Stomach smooth muscle (tissue), 2 donors: Measurements from ENCODE around the gene TNKS2.
"Not testable (repeated sequence)": the region's sequence is repeated elsewhere in the genome, so short reads cannot be mapped to it uniquely, and the experiment has no call there.

Experiments
- H3K27ac ChIP-seq: one replicate; pipeline ENCODE4 v1.7.0; 2013; ENCODE audit warnings: mild to moderate bottlenecking, low read length, inconsistent platforms
- H3K27me3 ChIP-seq, 2 donors: one replicate each; pipeline ENCODE4 v1.7.0; 2013; ENCODE audit warnings: low read length in 2 of 2; ENCODE audit not compliant: insufficient read depth in 2 of 2, control insufficient read depth in 1 of 2
- H3K36me3 ChIP-seq, 2 donors: one replicate each; pipeline ENCODE4 v1.7.0; 2013; ENCODE audit warnings: low read length in 2 of 2; ENCODE audit not compliant: control insufficient read depth in 2 of 2, insufficient read depth in 2 of 2
- H3K4me1 ChIP-seq: one replicate; pipeline ENCODE4 v1.7.0; 2013; ENCODE audit warnings: low read length; ENCODE audit not compliant: control insufficient read depth, insufficient read depth
- H3K4me3 ChIP-seq, 2 donors: one replicate each; pipeline ENCODE4 v1.7.0; 2013; ENCODE audit warnings: low read length in 2 of 2
- H3K9ac ChIP-seq, 2 donors: one replicate each; pipeline ENCODE4 v1.7.0; 2013; ENCODE audit warnings: low read length in 2 of 2, mild to moderate bottlenecking in 1 of 2
- H3K9me3 ChIP-seq, 2 donors: one replicate each; pipeline ENCODE4 v1.7.0; 2013; ENCODE audit warnings: low read length in 2 of 2; ENCODE audit not compliant: control insufficient read depth in 2 of 2
- donor health status: healthy.
- donor health status: Pancreatic carcinoma.

TNKS2 gene

GRCh38 chr10:91797874-91798648, at the start of gene TNKS2:
TSS of gene TNKS2 (plus strand) at chr10:91798426. CDS start at chr10:91798691, 265 bp downstream.
- Histone ChIP-seq H3K9ac (peak within 1 kb of the TSS; percentile 88 to 98), H3K27me3 (no peaks in the 10 kb centered on the region), H3K4me1 (peaks cover 6% of the 10 kb centered on the region), H3K9me3 (no peaks in the 10 kb centered on the region), H3K36me3 (no peaks in the 10 kb centered on the region), H3K4me3 (peak within 1 kb of the TSS; percentile 91 to 97), H3K27ac (peak within 1 kb of the TSS; percentile 83)

GRCh38 chr10:91749592-91749991, 48.6 kb upstream of the TNKS2 start:
- H3K9me3 ChIP-seq, H3K4me1 ChIP-seq, H3K9ac ChIP-seq, H3K36me3 ChIP-seq, H3K27ac ChIP-seq, H3K27me3 ChIP-seq, H3K4me3 ChIP-seq: not testable (repeated sequence)

DNA sequence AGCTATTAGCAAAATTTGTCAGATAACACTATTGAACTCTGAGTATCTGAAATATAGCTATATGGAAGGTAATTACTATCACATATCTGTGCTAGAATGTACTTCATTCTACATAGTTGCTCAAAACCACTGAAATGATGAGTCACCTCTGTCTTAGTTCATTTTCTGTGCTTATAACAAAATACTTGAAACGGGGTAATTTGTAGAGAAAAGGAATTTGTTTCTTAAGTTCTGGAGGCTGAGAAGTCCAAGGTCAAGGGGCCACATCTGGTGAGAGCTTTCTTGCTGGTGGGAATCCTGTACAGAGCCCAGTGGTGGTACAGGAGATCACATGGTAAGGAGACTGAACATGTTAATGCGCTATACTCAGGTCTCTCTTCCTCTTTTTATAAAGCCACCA, 41.9 kb upstream of the TNKS2 start:
- no peak overlapping the region for H3K27ac ChIP-seq
- H3K9ac ChIP-seq: no peak overlapping the region
- H3K4me1 ChIP-seq: no peaks in the 10 kb centered on the region
- H3K27me3 ChIP-seq: no peaks in the 10 kb centered on the region
- no peak overlapping the region for H3K4me3 ChIP-seq
- H3K36me3 ChIP-seq: no peaks in the 10 kb centered on the region
- H3K9me3 ChIP-seq: no peaks in the 10 kb centered on the region

DNA sequence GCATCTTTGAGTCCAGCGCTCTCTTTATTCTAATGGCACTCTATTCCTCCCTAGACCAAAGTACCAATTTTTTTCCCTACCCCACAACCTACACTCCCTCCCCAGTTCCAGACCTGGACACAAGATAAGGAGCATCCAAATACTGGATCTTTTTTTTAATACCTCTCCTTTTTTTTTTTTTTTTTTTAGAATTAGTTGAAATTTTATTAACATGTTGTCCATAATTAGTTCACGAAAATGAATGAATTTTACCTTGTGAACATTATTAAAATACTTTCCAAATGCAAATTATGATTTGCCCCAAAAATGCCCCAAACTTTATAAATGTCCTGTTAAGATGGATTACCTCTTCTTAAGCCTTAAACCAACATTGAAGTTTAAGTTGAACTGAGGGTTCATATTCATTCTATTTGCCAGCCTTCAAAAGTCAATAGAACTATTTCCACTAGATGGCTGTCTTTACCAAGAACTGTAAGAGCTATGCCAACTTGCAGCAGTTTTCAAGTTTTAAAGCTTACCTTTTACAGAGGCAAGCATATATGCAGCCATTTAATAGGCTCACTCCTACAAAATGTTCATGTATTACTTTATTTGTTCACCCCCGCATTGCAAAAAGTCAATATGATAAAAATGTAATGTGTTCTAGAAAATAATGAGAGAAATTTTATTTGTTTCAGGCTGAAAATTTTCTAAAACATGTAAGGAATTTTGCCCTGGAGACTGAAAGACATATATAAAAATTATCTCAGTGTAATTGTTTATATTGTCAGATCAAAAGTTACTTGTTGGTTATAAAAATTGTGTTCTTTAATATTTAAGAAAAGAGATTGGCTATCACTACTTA, 39.7 kb upstream of the TNKS2 start:
- no peak overlapping the region for H3K27ac ChIP-seq
- no peaks in the 10 kb centered on the region for H3K36me3 ChIP-seq
- H3K9ac ChIP-seq: no peak overlapping the region
- H3K27me3 ChIP-seq: no peaks in the 10 kb centered on the region
- H3K4me3 ChIP-seq: no peak overlapping the region
- H3K4me1 ChIP-seq: no peaks in the 10 kb centered on the region
- H3K9me3 ChIP-seq: no peaks in the 10 kb centered on the region

DNA sequence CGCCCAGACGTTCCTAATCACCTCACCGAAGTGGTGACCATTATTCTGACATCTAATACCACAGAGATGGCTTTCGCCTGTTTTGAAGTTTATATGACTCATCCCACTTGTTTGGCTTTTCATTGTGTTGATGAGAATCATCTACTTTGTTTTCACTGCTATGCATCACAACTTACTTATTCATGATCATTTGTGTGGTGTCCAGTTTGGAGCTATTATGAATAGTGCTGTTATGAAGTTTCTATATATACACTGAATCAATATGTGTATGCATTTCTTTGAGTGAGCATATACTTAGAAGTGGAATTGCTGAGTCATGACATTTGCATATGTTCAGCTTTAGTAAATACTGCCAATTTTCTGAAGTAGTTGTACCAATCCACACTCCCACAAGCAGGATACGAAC, 38.6 kb upstream of the TNKS2 start:
- Histone ChIP-seq H3K4me1 (no peaks in the 10 kb centered on the region), H3K4me3 (no peak overlapping the region), H3K9me3 (no peaks in the 10 kb centered on the region), H3K27me3 (no peaks in the 10 kb centered on the region), H3K36me3 (no peaks in the 10 kb centered on the region), H3K27ac (no peak overlapping the region), H3K9ac (no peak overlapping the region)

DNA sequence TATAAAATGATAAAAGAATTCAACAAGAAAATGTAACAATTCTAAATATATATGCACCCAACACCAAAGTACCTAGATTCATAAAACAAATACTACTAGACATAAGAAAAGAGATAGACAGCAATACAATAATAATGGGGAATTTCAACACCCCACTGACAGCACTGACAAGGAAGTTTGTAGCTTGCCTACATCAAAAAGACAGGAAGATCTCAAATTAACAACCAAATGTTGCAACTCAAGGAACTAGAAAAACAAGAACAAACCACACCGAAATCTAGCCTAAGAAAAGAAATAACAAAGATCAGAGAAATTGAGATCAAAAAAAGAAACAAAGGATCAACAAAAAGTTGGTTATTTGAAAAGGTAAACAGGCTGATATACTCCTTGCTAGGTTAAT, 36.5 kb upstream of the TNKS2 start:
- no peaks in the 10 kb centered on the region for H3K9me3 ChIP-seq
- no peak overlapping the region for H3K4me3 ChIP-seq
- no peak overlapping the region for H3K27ac ChIP-seq
- H3K36me3 ChIP-seq: no peaks in the 10 kb centered on the region
- no peaks in the 10 kb centered on the region for H3K27me3 ChIP-seq
- no peak overlapping the region for H3K9ac ChIP-seq
- no peaks in the 10 kb centered on the region for H3K4me1 ChIP-seq

DNA sequence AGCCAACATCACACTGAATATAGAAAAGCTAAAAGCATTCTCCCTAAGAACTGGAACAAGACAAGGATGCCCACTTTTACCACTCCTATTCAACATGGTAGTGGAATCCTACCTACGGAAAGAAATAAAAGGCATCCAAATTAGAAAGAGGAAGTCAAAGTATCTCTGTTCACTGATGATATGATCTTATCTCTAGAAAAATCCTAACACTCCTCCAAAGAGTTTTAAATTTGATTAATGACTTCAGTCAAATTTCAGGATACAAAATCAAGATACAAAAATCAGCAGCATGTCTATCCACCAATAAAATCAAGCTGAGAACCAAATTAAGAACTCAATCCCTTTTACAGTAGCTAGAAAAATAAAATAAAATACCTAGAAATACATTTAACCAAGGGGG, 35.3 kb upstream of the TNKS2 start:
- no peak overlapping the region for H3K4me3 ChIP-seq
- H3K9ac ChIP-seq: no peak overlapping the region
- H3K27ac ChIP-seq: no peak overlapping the region
- H3K4me1 ChIP-seq: no peaks in the 10 kb centered on the region
- H3K27me3 ChIP-seq: no peaks in the 10 kb centered on the region
- H3K36me3 ChIP-seq: no peaks in the 10 kb centered on the region
- H3K9me3 ChIP-seq: no peaks in the 10 kb centered on the region

DNA sequence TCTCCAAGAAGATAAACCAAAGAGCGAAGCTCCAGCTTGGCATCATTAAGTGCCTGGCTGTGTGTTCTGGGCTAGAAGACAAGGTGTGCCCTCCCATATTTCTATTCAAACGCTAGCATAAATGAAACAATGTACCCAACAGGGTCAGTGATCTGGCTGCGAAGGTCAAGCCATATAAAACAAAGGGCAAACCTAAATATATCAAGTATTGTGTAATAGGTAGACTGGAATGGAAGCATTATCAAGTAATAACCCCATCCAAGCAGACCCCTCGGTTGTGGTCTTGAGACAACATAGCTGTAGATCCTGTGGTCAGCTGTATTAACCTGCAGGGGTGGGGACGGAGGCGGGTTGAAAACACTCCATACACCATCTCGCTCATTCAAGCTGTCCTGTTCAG, 31.6 kb upstream of the TNKS2 start:
- Histone ChIP-seq H3K9ac (no peak overlapping the region), H3K4me1 (no peaks in the 10 kb centered on the region), H3K27ac (no peak overlapping the region)

GRCh38 chr10:91768123-91768522, 30.1 kb upstream of the TNKS2 start:
- Histone ChIP-seq H3K4me3 (no peak overlapping the region), H3K27ac (no peak overlapping the region), H3K27me3 (no peaks in the 10 kb centered on the region)

More for the DNA sequence above, 31.6 kb upstream of the TNKS2 start:
- Histone ChIP-seq H3K9me3 (no peaks in the 10 kb centered on the region), H3K4me3 (no peak overlapping the region), H3K27me3 (no peaks in the 10 kb centered on the region), H3K36me3 (no peaks in the 10 kb centered on the region)

GRCh38 chr10:91771907-91772306, 26.3 kb upstream of the TNKS2 start:
- H3K4me3 ChIP-seq: no peak overlapping the region
- no peak overlapping the region for H3K27ac ChIP-seq
- no peaks in the 10 kb centered on the region for H3K36me3 ChIP-seq
- no peaks in the 10 kb centered on the region for H3K4me1 ChIP-seq
- H3K27me3 ChIP-seq: no peaks in the 10 kb centered on the region
- no peak overlapping the region for H3K9ac ChIP-seq
- H3K9me3 ChIP-seq: no peaks in the 10 kb centered on the region

More at GRCh38 chr10:91768123-91768522, 30.1 kb upstream of the TNKS2 start:
- no peaks in the 10 kb centered on the region for H3K9me3 ChIP-seq
- no peaks in the 10 kb centered on the region for H3K4me1 ChIP-seq
- no peaks in the 10 kb centered on the region for H3K36me3 ChIP-seq
- no peak overlapping the region for H3K9ac ChIP-seq

DNA sequence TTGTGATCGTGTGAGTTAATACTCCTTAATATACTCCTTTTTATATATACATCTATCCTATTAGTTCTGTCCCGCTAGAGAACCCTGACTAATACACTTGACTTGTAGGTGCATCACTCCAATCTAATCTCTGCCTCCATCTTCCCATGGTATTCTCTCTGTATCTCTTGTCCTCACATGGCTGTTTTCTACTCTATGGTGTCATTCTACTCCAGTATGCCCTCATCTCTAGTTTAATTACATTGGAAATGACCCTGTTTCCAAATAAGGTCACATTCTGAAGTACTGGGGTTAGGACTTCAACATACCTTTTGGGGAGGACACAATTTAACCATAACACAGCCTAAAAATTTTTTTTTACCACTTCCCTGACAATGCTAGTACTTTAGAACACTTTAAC, 25.8 kb upstream of the TNKS2 start:
- no peaks in the 10 kb centered on the region for H3K36me3 ChIP-seq
- no peaks in the 10 kb centered on the region for H3K4me1 ChIP-seq
- no peaks in the 10 kb centered on the region for H3K27me3 ChIP-seq
- no peak overlapping the region for H3K4me3 ChIP-seq
- H3K9me3 ChIP-seq: no peaks in the 10 kb centered on the region
- no peak overlapping the region for H3K9ac ChIP-seq
- H3K27ac ChIP-seq: no peak overlapping the region
